Midbrain (tissue), 1 donor: ENCODE measurements around the gene AGO4.
"Not testable (repeated sequence)": the region's sequence is repeated elsewhere in the genome, so short reads cannot be mapped to it uniquely, and the experiment has no call there.

Source experiments
- DNase-seq: peaks from one replicate; lab custom pipeline; 2025; lab: John Stamatoyannopoulos, UW

The AGO4 gene

GRCh38 chr1:35810096-35810881 lies 2.5 kb downstream of the AGO4 start:
- DNase-seq = no peak

GRCh38 chr1:35812754-35813153 lies 4.9 kb downstream of the AGO4 start:
- DNase-seq = not testable (repeated sequence)

- no peak for DNase-seq
These were observed 17.4 kb downstream of the AGO4 start for GRCh38 chr1:35825255-35825654.

GRCh38 chr1:35832276-35832905 lies 24.6 kb downstream of the AGO4 start:
- DNase-seq = no peak

- no peak for DNase-seq
These were observed 25.6 kb downstream of the AGO4 start for GRCh38 chr1:35833395-35833794.

GRCh38 chr1:35834218-35834617 lies 26.4 kb downstream of the AGO4 start:
- DNase-seq = no peak

- DNase-seq = no peak
These were observed 27.6 kb downstream of the AGO4 start for GRCh38 chr1:35835398-35835797.

- no peak for DNase-seq
These were observed 28.9 kb downstream of the AGO4 start for GRCh38 chr1:35836734-35837133.

- no peak for DNase-seq
These were observed 31.0 kb downstream of the AGO4 start for GRCh38 chr1:35838693-35839245.

- DNase-seq = no peak
These were observed 37.0 kb downstream of the AGO4 start for GRCh38 chr1:35844826-35845225.

GRCh38 chr1:35845766-35846165 lies 38.0 kb downstream of the AGO4 start:
- DNase-seq = peak; percentile 35

- DNase-seq = no peak
These were observed 40.2 kb downstream of the AGO4 start for GRCh38 chr1:35847935-35848565.

- DNase-seq = no peak
These were observed 42.2 kb downstream of the AGO4 start for GRCh38 chr1:35850051-35850450.

GRCh38 chr1:35850716-35851115 lies 42.9 kb downstream of the AGO4 start:
- DNase-seq = no peak

- DNase-seq = peak; percentile 53
These were observed 43.5 kb downstream of the AGO4 start for GRCh38 chr1:35851132-35851869.

GRCh38 chr1:35852241-35852640 lies 44.4 kb downstream of the AGO4 start:
- no peak for DNase-seq

- no peak for DNase-seq
These were observed 47.3 kb downstream of the AGO4 start for GRCh38 chr1:35854989-35855700.

- no peak for DNase-seq
These were observed 49.1 kb downstream of the AGO4 start for GRCh38 chr1:35856964-35857363.

GRCh38 chr1:35857830-35858229 lies 50.0 kb downstream of the AGO4 start:
- peak; percentile 28 for DNase-seq

GRCh38 chr1:35860696-35861095 lies 52.9 kb downstream of the AGO4 start:
- DNase-seq = no peak

GRCh38 chr1:35863136-35863535 lies 55.3 kb downstream of the AGO4 start:
- no peak for DNase-seq
